Thyroid gland (tissue), 4 donors: ENCODE data around the gene MRC2. TPM values are rescaled to one million over a fixed set of nuclear protein-coding genes. Genes with fewer than 3 reads are reported as not detected.

Source experiments
- DNase-seq, 2 donors: peaks; one replicate each; pipeline ENCODE4 v3.0.0-alpha.2; 2019
- H3K27ac ChIP-seq, 3 donors: fragments of 200-600 bp; sonication (generic); 1 replicate in 2 of 3; 2 replicates in 1 of 3; pipeline ENCODE4 v1.5.1; 2016 to 2019; ENCODE audit warnings: mild to moderate bottlenecking in 1 of 3, moderate library complexity in 1 of 3
- H3K27me3 ChIP-seq: fragments of 200-600 bp; sonication (generic); one replicate; pipeline ENCODE4 v1.5.1; 2019
- H3K36me3 ChIP-seq, 2 donors: fragments of 200-600 bp; sonication (generic); one replicate each; pipeline ENCODE4 v1.5.1; 2016 to 2019
- H3K4me1 ChIP-seq, 2 donors: fragments of 200-600 bp; sonication (generic); one replicate each; pipeline ENCODE4 v1.5.1; 2017 to 2019
- H3K4me3 ChIP-seq, 3 donors: fragments of 200-600 bp; sonication (generic); replicated peaks in 1 of 3; 1 replicate in 2 of 3; 2 replicates in 1 of 3; pipeline ENCODE4 v1.5.1; 2016; ENCODE audit warnings: mild to moderate bottlenecking in 1 of 3
- H3K9me3 ChIP-seq: fragments of 200-600 bp; sonication (generic); one replicate; pipeline ENCODE4 v1.5.1; 2017
- POLR2A ChIP-seq, 2 donors: fragments of 450-650 bp; IDR thresholded peaks; one replicate each; pipeline ENCODE4 v1.6.1; 2017; ENCODE audit warnings: antibody characterized with exemption in 2 of 2, mild to moderate bottlenecking in 2 of 2, moderate library complexity in 1 of 2
- WGBS, 2 donors: methylation state at CpG; one replicate each; pipeline ENCODE4 v1.1.5; 2017; 5-methylcytosine and 5-hydroxymethylcytosine counted together
- intact Hi-C: fragments of 100-400 bp; cut with DNase I; formaldehyde crosslinking; loops from one replicate; pipeline ENCODE4 v1.15.1; 2023
- total RNA-seq, 4 donors: library from RNA; depleted of rRNA; stranded (reverse); fragments of >200 nt; gene quantifications; one replicate each; pipeline ENCODE4 v1.2.3, GENCODE V29; 2016
- TF ChIP-seq, protein P1 (sequence below), 6 experiments: fragments of 200-600 bp in 3 of 6; fragments of 450-650 bp in 3 of 6; sonication (generic) in 3 of 6; IDR thresholded peaks; one replicate each; pipeline ENCODE4 v1.5.1; 2016 to 2019; ENCODE audit warnings: antibody characterized with exemption in 6 of 6, mild to moderate bottlenecking in 2 of 6, inconsistent platforms in 1 of 6, moderate library complexity in 1 of 6

MRC2 gene
- total RNA-seq, 4 donors from 2014 or later = 7.9 to 15.2 (median 10.9) TPM

DNA sequence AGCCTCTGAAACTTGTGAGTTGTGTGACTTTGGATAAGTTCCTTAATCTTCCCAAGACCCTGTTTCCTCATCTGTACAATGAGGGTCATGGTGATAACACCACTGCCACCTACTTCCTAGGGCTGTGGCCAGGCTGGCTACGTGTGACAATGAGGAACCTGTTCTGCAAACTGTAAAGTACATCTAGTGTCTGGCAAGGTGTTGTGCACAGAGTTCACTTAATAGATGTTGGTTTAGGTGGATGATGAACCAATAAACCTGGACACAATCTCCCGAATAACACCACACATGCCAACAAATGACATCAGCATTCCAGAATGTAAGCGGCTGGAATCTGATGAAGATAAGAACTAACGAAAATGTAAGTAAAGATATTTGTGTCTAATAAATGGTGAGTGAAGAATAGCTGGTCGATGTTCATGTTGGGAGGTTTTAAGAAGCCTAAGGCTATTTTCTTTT, 98.3 kb downstream of the MRC2 start:
- Histone ChIP-seq H3K4me3 (no peak overlapping the region), H3K9me3 (no peaks in the 10 kb centered on the region), H3K4me1 (no peaks in the 10 kb centered on the region), H3K27me3 (no peaks in the 10 kb centered on the region), H3K36me3 (no peaks in the 10 kb centered on the region), H3K27ac (no peak overlapping the region)
- WGBS, 2 donors = 72 to 73% methylated on average over 5 of the region's 5 CpGs
- no peak for TF ChIP-seq POLR2A (IDR thresholded peaks at IDR 0.05)
- TF ChIP-seq, protein P1, sequence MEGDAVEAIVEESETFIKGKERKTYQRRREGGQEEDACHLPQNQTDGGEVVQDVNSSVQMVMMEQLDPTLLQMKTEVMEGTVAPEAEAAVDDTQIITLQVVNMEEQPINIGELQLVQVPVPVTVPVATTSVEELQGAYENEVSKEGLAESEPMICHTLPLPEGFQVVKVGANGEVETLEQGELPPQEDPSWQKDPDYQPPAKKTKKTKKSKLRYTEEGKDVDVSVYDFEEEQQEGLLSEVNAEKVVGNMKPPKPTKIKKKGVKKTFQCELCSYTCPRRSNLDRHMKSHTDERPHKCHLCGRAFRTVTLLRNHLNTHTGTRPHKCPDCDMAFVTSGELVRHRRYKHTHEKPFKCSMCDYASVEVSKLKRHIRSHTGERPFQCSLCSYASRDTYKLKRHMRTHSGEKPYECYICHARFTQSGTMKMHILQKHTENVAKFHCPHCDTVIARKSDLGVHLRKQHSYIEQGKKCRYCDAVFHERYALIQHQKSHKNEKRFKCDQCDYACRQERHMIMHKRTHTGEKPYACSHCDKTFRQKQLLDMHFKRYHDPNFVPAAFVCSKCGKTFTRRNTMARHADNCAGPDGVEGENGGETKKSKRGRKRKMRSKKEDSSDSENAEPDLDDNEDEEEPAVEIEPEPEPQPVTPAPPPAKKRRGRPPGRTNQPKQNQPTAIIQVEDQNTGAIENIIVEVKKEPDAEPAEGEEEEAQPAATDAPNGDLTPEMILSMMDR (IDR thresholded peaks at IDR 0.05) = no peak
- no peak for DNase-seq
- intact Hi-C loops = no loop called here

DNA sequence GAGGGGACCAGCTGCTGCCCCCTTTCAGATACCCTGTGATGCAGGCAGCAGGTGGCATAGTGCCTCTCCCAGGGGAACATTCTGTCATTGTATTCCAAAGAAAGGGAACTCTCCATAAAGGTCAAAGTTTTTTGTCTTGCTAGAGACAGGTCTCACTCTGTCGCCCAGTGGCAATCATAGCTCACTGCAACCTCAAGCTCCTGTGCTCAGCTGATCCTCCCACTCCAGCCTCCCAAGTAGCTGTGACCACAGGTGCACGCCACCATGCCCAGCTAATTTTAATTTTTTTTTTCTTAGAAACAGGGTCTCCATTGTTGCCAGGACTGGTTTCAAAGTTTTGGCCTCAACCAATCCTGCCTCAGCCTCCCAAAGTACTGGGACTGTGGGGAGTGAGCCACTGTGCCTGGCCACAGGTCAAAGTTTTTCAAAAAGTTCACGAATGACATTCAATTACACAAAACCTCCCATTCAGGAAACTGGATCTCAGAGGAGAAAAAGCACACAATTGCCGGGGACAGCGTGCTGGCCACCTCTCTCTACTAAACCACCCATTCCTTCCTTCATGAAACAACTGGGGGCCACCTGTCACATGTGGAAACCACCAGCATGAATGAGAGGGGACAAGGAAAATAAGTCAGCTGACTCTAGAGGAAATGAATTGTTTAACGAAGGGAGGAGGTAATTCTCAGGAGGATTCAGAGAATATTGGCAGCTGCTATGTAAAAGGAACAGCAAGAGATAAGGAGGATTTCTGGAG, 100.6 kb downstream of the MRC2 start:
- intact Hi-C loops = no loop called here
- Histone ChIP-seq H3K9me3 (no peaks in the 10 kb centered on the region), H3K4me1 (no peaks in the 10 kb centered on the region), H3K27me3 (no peaks in the 10 kb centered on the region), H3K4me3 (no peak overlapping the region), H3K27ac (no peak overlapping the region), H3K36me3 (no peaks in the 10 kb centered on the region)
- WGBS, 2 donors = 65 to 70% methylated on average over 6 of the region's 6 CpGs
- no peak for DNase-seq
- TF ChIP-seq POLR2A (IDR thresholded peaks at IDR 0.05) = no peak
- TF ChIP-seq, protein P1 (IDR thresholded peaks at IDR 0.05) = no peak

DNA sequence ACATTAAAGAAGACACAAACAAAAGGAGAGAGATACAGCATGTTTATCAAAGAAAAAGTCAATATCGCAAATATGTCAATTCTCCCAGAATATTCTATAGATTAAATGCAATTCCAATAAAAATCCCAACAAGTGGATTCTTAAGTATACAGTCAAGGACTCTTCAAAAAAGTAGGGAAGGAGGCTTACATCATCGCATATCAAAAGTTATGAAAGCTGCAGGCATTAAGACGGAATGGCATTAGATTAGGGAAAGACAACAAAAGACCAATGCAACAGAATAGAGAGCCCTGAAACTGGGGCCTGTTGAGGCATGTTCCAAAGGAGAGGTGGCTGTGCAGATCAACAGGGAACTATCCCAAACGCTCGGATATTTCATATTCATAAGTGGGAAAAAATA, 104.7 kb downstream of the MRC2 start:
- Histone ChIP-seq H3K4me3 (no peak overlapping the region), H3K27me3 (no peaks in the 10 kb centered on the region), H3K4me1 (no peaks in the 10 kb centered on the region), H3K9me3 (no peaks in the 10 kb centered on the region), H3K27ac (no peak overlapping the region), H3K36me3 (no peaks in the 10 kb centered on the region)
- TF ChIP-seq, protein P1 (IDR thresholded peaks at IDR 0.05) = no peak
- no peak for TF ChIP-seq POLR2A (IDR thresholded peaks at IDR 0.05)
- no peak for DNase-seq
- intact Hi-C loops = no loop called here
- 88% methylated on average over 5 of the region's 5 CpGs for WGBS, 2 donors

DNA sequence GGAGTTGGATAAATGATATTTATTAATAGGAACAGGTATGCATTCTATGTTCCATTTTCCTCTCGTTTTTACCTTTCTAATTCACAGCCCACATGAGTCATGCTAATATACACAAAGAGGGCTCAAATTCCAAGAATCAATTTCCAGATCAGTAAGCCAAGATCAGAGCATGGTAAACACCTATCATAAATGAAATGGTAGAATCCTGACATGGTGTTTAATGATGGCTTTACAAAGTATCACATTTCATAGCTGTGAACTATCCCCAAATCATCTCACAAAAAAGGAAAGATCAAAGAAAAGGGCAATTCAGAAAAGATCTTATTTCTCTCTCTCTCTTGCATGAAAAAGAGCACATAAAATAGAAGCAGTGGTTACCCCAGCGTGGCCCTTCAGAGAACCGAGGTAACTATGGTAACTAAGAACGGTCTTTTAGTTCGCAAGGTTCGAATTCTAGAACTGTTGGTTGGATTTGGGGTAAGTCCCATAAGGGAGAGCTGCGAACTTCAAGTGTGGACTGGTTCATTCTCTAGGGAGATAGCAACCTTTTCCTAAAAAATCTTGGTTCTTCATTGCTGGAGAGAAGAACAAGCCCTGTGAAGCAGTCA, 107.7 kb downstream of the MRC2 start:
- H3K9me3 ChIP-seq = no peaks in the 10 kb centered on the region
- 82 to 84% methylated on average over 7 of the region's 7 CpGs for WGBS, 2 donors
- TF ChIP-seq, protein P1 (IDR thresholded peaks at IDR 0.05) = no peak
- no peak for TF ChIP-seq POLR2A (IDR thresholded peaks at IDR 0.05)
- intact Hi-C loops = no loop called here
- H3K36me3 ChIP-seq = no peaks in the 10 kb centered on the region
- H3K27me3 ChIP-seq = no peaks in the 10 kb centered on the region
- no peaks in the 10 kb centered on the region for H3K4me1 ChIP-seq
- H3K4me3 ChIP-seq = no peak overlapping the region
- no peak for DNase-seq
- no peak overlapping the region for H3K27ac ChIP-seq

DNA sequence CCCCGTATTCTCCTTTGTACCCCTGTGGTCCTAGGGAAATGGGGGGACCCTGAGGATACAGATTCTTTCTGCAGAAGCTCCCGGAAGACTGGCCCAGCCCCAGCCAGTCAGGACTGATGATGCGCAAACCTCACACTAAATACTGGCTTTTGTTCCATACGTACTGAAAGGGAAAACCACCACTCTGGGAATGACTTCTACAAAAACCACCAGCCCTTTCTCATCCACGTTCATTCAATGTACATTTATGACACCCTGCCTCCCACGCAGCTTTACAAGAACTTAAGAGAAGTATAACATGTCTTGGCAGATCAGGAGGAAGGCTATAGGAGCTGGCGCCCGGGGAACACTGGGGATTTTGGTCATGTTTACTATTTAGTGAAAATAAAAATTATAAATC, 110.0 kb downstream of the MRC2 start:
- no peak overlapping the region for H3K27ac ChIP-seq
- no peak for TF ChIP-seq POLR2A (IDR thresholded peaks at IDR 0.05)
- TF ChIP-seq, protein P1 (IDR thresholded peaks at IDR 0.05) = no peak
- H3K36me3 ChIP-seq = no peaks in the 10 kb centered on the region
- WGBS, 2 donors = 86% methylated on average over 8 of the region's 8 CpGs
- no peaks in the 10 kb centered on the region for H3K9me3 ChIP-seq
- no peaks in the 10 kb centered on the region for H3K4me1 ChIP-seq
- DNase-seq = no peak
- intact Hi-C loops = no loop called here
- H3K27me3 ChIP-seq = no peaks in the 10 kb centered on the region
- H3K4me3 ChIP-seq = no peak overlapping the region
